Lower leg skin (tissue), 4 donors: Measurements from ENCODE around the gene CT45A10. TPM values are rescaled to one million over a fixed set of nuclear protein-coding genes. Genes with fewer than 3 reads are reported as not detected.

Experiments used
- total RNA-seq, 4 donors: library from RNA; depleted of rRNA; stranded (reverse); fragments of >200 nt; gene quantifications; one replicate each; pipeline ENCODE4 v1.1.0, GENCODE V29; 2016

Gene CT45A10
- total RNA-seq, 4 donors from 2014 or later, result not detected

Other genes starting within 250 kb of the CT45A10 start
- gene CT45A1, start 179.8 kb downstream of the CT45A10 start, total RNA-seq, result not detected
- gene CT45A3, start 125.3 kb downstream of the CT45A10 start, total RNA-seq, result not detected
- not detected for gene CT45A5, start 107.9 kb downstream of the CT45A10 start, total RNA-seq
- not detected for gene CT45A6, start 90.7 kb downstream of the CT45A10 start, total RNA-seq
- not detected for gene CT45A2, start 73.4 kb downstream of the CT45A10 start, total RNA-seq
- gene CT45A7, start 56.2 kb downstream of the CT45A10 start, total RNA-seq, result not detected
- not detected for gene CT45A8, start 38.9 kb downstream of the CT45A10 start, total RNA-seq
- not detected for gene CT45A9, start 21.6 kb downstream of the CT45A10 start, total RNA-seq
- gene SAGE1, start 272 bp upstream of the CT45A10 start, total RNA-seq, result not detected
- 10 to 100 TPM; 17.3 to 25.3 (median 21.2) TPM for gene MMGT1, start 80.5 kb upstream of the CT45A10 start, total RNA-seq
- gene SLC9A6, start 92.0 kb upstream of the CT45A10 start, total RNA-seq, result 10 to 100 TPM; 11.6 to 18.1 (median 17.2) TPM